ENCODE measurements around the gene ZBTB42. TPM values are rescaled to one million over a fixed set of nuclear protein-coding genes. Genes with fewer than 3 reads are reported as not detected.

The ZBTB42 gene
- total RNA-seq, 2 experiments from 2014 or later = 1.3 TPM

- Mint-ChIP-seq H3K9me3 (peaks cover 4% of the 10 kb centered on the region), H3K36me3 (ENCODE audit: low read depth) (peaks cover 23% of the 10 kb centered on the region), H3K4me1 (ENCODE audit: low read depth) (peaks cover 10% of the 10 kb centered on the region), H3K27me3 (no peaks in the 10 kb centered on the region), H3K27ac (no peak overlapping the region), H3K4me3 (no peak overlapping the region)
- intact Hi-C loops (cut with micrococcal nuclease) = no loop called here
- CTCF ChIA-PET = interaction anchor here (0.7 to 5.4 kb wide), 5 partner anchors 11 to 105 kb away, joined by 3 to 28 read pairs (median 5); partner anchors contain the start of gene SIVA1
- ATAC-seq (no peak), DNase-seq (no peak)
- POLR2A ChIA-PET = interaction anchor here (1.1 to 1.2 kb wide), 3 partner anchors 10 to 16 kb away, joined by 3 to 4 read pairs (median 3); no protein-coding TSS in a partner anchor
- no peak for TF ChIP-seq CTCF (IDR thresholded peaks at IDR 0.05)
Measured at GRCh38 chr14:104766256-104766862, 34.5 kb upstream of the ZBTB42 start.

GRCh38 chr14:104766863-104767633 lies 33.9 kb upstream of the ZBTB42 start:
- TF ChIP-seq CTCF (IDR thresholded peaks at IDR 0.05) = no peak
- ATAC-seq (no peak), DNase-seq (no peak)
- POLR2A ChIA-PET = interaction anchor here (1.1 kb wide), 2 partner anchors 10 to 13 kb away, joined by 3 to 4 read pairs; no protein-coding TSS in a partner anchor
- H3K36me3 Mint-ChIP-seq (ENCODE audit: low read depth) = peaks cover 25% of the 10 kb centered on the region
- H3K9me3 Mint-ChIP-seq = peaks cover 4% of the 10 kb centered on the region
- intact Hi-C loops (cut with micrococcal nuclease) = no loop called here
- H3K27ac Mint-ChIP-seq = no peak overlapping the region
- H3K4me3 Mint-ChIP-seq = no peak overlapping the region
- no peaks in the 10 kb centered on the region for H3K27me3 Mint-ChIP-seq
- peaks cover 10% of the 10 kb centered on the region for H3K4me1 Mint-ChIP-seq (ENCODE audit: low read depth)
- CTCF ChIA-PET = interaction anchor here (0.7 to 5.4 kb wide), 4 partner anchors 15 to 104 kb away, joined by 3 to 28 read pairs (median 4); partner anchors contain the start of gene SIVA1

GRCh38 chr14:104767634-104767918 lies 33.3 kb upstream of the ZBTB42 start:
- no peak for ATAC-seq
- CTCF ChIA-PET = interaction anchor here (1.3 to 5.6 kb wide), 6 partner anchors 15 to 104 kb away, joined by 3 to 79 read pairs (median 13); partner anchors contain the start of gene SIVA1
- Mint-ChIP-seq H3K36me3 (ENCODE audit: low read depth) (peaks cover 26% of the 10 kb centered on the region), H3K9me3 (peaks cover 4% of the 10 kb centered on the region), H3K4me3 (no peak overlapping the region), H3K27me3 (no peaks in the 10 kb centered on the region), H3K27ac (no peak overlapping the region), H3K4me1 (ENCODE audit: low read depth) (peaks cover 10% of the 10 kb centered on the region)
- TF ChIP-seq CTCF (IDR thresholded peaks at IDR 0.05) = no peak
- intact Hi-C loops (cut with micrococcal nuclease) = no loop called here
- no peak for DNase-seq
- POLR2A ChIA-PET = interaction anchor here (1.0 kb wide), 1 partner anchor 50 kb away, joined by 4 read pairs; no protein-coding TSS in a partner anchor

GRCh38 chr14:104768437-104769323 lies 32.2 kb upstream of the ZBTB42 start:
- DNase-seq (peak; percentile 95), ATAC-seq (peak; percentile 96)
- peak overlapping the region; percentile 52 for H3K27ac Mint-ChIP-seq
- intact Hi-C loops (cut with micrococcal nuclease) = no loop called here
- ChIA-PET CTCF (interaction anchor here (0.6 to 5.6 kb wide), 22 partner anchors 9 to 777 kb away, joined by 3 to 79 read pairs (median 5); partner anchors contain the start of genes SIVA1 and ZBTB42), POLR2A (interaction anchor here (0.8 to 1.3 kb wide), 5 partner anchors 10 to 49 kb away, joined by 3 to 6 read pairs (median 3); partner anchors contain the start of gene SIVA1)
- no peaks in the 10 kb centered on the region for H3K27me3 Mint-ChIP-seq
- H3K9me3 Mint-ChIP-seq = peaks cover 4% of the 10 kb centered on the region
- no peak overlapping the region for H3K4me3 Mint-ChIP-seq
- H3K36me3 Mint-ChIP-seq (ENCODE audit: low read depth) = peaks cover 31% of the 10 kb centered on the region
- peak; percentile 95 for TF ChIP-seq CTCF (IDR thresholded peaks at IDR 0.05)
- H3K4me1 Mint-ChIP-seq (ENCODE audit: low read depth) = peaks cover 10% of the 10 kb centered on the region

All from activated CD8-positive, alpha-beta T cell treated with anti-CD3 and anti-CD28 coated beads for 36 hours (primary cell).